ENCODE measurements around the gene GSTM3.

DNA sequence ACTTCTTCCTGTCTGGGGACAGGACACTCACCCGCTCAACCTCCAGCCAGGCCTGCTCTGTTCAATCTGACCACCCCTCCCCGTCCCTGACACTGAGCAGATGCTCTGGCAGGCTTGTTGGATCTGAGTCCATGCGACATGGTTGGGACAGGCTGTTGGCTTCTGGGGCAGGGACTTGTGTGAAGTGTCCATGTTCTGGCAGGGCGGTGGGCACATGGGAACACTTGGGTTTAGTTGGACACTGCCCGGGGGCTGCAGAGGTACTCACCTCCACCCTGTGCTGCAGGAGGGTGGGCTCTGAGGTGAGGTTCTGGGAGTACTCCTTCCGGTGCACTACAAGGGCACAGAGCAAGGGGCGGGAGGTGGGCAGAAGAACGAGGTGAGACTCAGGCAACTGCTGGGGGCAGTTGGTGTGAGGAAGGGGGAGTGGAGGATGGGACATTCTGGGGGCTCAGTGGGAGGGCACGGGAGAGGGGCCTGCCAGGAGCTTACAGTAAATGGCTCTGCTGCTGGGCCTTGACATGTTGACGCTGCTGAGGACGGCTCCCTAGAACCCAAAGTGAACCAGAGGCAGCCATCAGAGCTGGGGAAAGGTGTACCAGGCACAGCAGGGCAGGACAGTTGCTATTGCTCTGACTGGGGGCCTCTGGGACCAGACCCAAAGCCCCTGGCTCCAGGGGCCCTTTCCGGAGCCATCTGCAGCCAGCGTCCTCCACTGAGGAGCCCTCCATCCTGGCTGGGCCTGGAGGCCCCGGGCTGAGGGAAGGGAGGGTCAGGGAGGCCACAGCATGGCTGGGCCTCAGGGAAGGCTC lies 20.6 kb upstream of the GSTM3 start:
- TF ChIP-seq, protein P1, sequence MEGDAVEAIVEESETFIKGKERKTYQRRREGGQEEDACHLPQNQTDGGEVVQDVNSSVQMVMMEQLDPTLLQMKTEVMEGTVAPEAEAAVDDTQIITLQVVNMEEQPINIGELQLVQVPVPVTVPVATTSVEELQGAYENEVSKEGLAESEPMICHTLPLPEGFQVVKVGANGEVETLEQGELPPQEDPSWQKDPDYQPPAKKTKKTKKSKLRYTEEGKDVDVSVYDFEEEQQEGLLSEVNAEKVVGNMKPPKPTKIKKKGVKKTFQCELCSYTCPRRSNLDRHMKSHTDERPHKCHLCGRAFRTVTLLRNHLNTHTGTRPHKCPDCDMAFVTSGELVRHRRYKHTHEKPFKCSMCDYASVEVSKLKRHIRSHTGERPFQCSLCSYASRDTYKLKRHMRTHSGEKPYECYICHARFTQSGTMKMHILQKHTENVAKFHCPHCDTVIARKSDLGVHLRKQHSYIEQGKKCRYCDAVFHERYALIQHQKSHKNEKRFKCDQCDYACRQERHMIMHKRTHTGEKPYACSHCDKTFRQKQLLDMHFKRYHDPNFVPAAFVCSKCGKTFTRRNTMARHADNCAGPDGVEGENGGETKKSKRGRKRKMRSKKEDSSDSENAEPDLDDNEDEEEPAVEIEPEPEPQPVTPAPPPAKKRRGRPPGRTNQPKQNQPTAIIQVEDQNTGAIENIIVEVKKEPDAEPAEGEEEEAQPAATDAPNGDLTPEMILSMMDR (IDR thresholded peaks at IDR 0.05 in 8 of 11, conservative IDR thresholded peaks at IDR 0.05 in 3 of 11), result no peak
- TF ChIP-seq POLR2AphosphoS5 (IDR thresholded peaks at IDR 0.05) (no peak), POLR2A (IDR thresholded peaks at IDR 0.05) (no peak)
